A673 (cell line): Measurements from ENCODE around the gene UBE2L5. TPM values are rescaled to one million over a fixed set of nuclear protein-coding genes. Genes with fewer than 3 reads are reported as not detected.

Experiments used
- Bru-seq: library from RNA; stranded (reverse); fragments of 400-500 nt; gene quantifications from one replicate; lab custom pipeline; 2021; lab: Mats Ljungman, UMichigan
- BruChase-seq, 2 experiments: library from RNA; stranded (reverse); fragments of 400-500 nt; gene quantifications; one replicate each; lab custom pipeline; 2021; lab: Mats Ljungman, UMichigan
- BruUV-seq: library from RNA; stranded (reverse); fragments of 400-500 nt; replicated peaks from 2 replicates; lab custom pipeline; 2021; lab: Mats Ljungman, UMichigan
- CTCF ChIA-PET: fragments of 300-600 bp; sonication (Branson Sonifier 250); formaldehyde crosslinking; loops from one replicate; lab custom pipeline; 2022; ENCODE audit warnings: antibody characterized with exemption; lab: Charles Lee
- POLR2A ChIA-PET: fragments of 300-600 bp; sonication (Branson Sonifier 250); formaldehyde crosslinking; loops from one replicate; lab custom pipeline; 2022; ENCODE audit warnings: antibody characterized with exemption; ENCODE audit not compliant: low non-redundant PET; lab: Charles Lee
- DNase-seq: peaks from one replicate; pipeline ENCODE4 v3.0.0-alpha.2; 2015; ENCODE audit warnings: low spot score
- H3K27ac ChIP-seq: fragments of 200-600 bp; sonication (generic); 2 replicates; pipeline ENCODE4 v1.5.1; 2016; ENCODE audit warnings: mixed run types, low read depth, mild to moderate bottlenecking, mixed read lengths, antibody characterized with exemption, low read length; ENCODE audit not compliant: poor library complexity, severe bottlenecking
- H3K27me3 ChIP-seq: fragments of 200-600 bp; sonication (generic); replicated peaks from 2 replicates; pipeline ENCODE4 v1.6.1; 2017; ENCODE audit warnings: mixed run types, low read depth, mild to moderate bottlenecking, mixed read lengths, antibody characterized with exemption, low read length; ENCODE audit not compliant: insufficient read depth, poor library complexity
- H3K36me3 ChIP-seq: fragments of 200-600 bp; sonication (generic); 2 replicates; pipeline ENCODE4 v1.6.1; 2016; ENCODE audit warnings: mixed run types, mild to moderate bottlenecking, mixed read lengths, antibody characterized with exemption, low read length; ENCODE audit not compliant: insufficient read depth, poor library complexity, severe bottlenecking
- H3K4me1 ChIP-seq: fragments of 200-600 bp; sonication (generic); 2 replicates; pipeline ENCODE4 v1.6.1; 2017; ENCODE audit warnings: mixed run types, mild to moderate bottlenecking, mixed read lengths, antibody characterized with exemption, low read length; ENCODE audit not compliant: insufficient read depth, poor library complexity, severe bottlenecking
- H3K4me3 ChIP-seq: fragments of 200-600 bp; sonication (generic); 2 replicates; pipeline ENCODE4 v1.5.1; 2016; ENCODE audit warnings: low read depth, mixed run types, mild to moderate bottlenecking, mixed read lengths, low read length; ENCODE audit not compliant: poor library complexity, severe bottlenecking
- H3K9me3 ChIP-seq: fragments of 200-600 bp; sonication (generic); 2 replicates; pipeline ENCODE4 v1.6.1; 2016; ENCODE audit warnings: mixed run types, low read depth, mild to moderate bottlenecking, mixed read lengths, antibody characterized with exemption, low read length; ENCODE audit not compliant: poor library complexity, severe bottlenecking
- EZH2 ChIP-seq: fragments of 200-600 bp; sonication (generic); IDR thresholded peaks from 2 replicates; pipeline ENCODE4 v1.6.1; 2017; ENCODE audit warnings: borderline replicate concordance, low read depth, mild to moderate bottlenecking, mixed read lengths, antibody characterized with exemption, low read length; ENCODE audit not compliant: poor library complexity, severe bottlenecking
- intact Hi-C: fragments of 100-400 bp; cut with micrococcal nuclease; formaldehyde crosslinking; loops from one replicate; pipeline ENCODE4 v1.10.0; 2022; ENCODE audit not compliant: unreplicated experiment
- long read RNA-seq: library from polyadenylated mRNA; stranded (forward); transcript quantifications from one replicate; pipeline ENCODE4 v2.0.0, GENCODE V29; 2022
- total RNA-seq: library from RNA; stranded (reverse); gene quantifications from 2 replicates; pipeline ENCODE4 v1.2.3, GENCODE V29; 2021
- TF ChIP-seq, protein P1 (sequence below): fragments of 300-800, 200-600 bp; sonication (generic); conservative IDR thresholded peaks from 2 replicates; pipeline ENCODE4 v1.5.1; 2017; ENCODE audit warnings: low read depth, mild to moderate bottlenecking, antibody characterized with exemption, low read length, moderate library complexity, mixed read lengths

The UBE2L5 gene
- total RNA-seq, result 0.21 TPM in 1 of 2 replicates, not detected in the other
- Bru-seq, nascent RNA, result percentile 55 among the genes with signal in this experiment
- BruChase-seq, experiment 1, labeled RNA remaining after a 2-hour chase, result percentile 30 among the genes with signal in this experiment
- BruChase-seq, experiment 2, labeled RNA remaining after a 6-hour chase, result percentile 38 among the genes with signal in this experiment
- long read RNA-seq, result 0 reads

- Histone ChIP-seq H3K9me3 (no peaks in the 10 kb centered on the region), H3K27ac (peak within 1 kb of the TSS; percentile 94), H3K27me3 (no peaks in the 10 kb centered on the region), H3K4me3 (peak within 1 kb of the TSS; percentile 64), H3K36me3 (no peaks in the 10 kb centered on the region), H3K4me1 (peaks cover 31% of the 10 kb centered on the region)
- DNase-seq, result peak; percentile 92
- BruUV-seq, result no TSS peak
- POLR2A ChIA-PET, result interaction anchor here (0.5 to 0.9 kb wide), 4 partner anchors 12 to 116 kb away, joined by 3 to 5 read pairs (median 3); partner anchors contain the start of gene HMGB1
- TF ChIP-seq, protein P1, sequence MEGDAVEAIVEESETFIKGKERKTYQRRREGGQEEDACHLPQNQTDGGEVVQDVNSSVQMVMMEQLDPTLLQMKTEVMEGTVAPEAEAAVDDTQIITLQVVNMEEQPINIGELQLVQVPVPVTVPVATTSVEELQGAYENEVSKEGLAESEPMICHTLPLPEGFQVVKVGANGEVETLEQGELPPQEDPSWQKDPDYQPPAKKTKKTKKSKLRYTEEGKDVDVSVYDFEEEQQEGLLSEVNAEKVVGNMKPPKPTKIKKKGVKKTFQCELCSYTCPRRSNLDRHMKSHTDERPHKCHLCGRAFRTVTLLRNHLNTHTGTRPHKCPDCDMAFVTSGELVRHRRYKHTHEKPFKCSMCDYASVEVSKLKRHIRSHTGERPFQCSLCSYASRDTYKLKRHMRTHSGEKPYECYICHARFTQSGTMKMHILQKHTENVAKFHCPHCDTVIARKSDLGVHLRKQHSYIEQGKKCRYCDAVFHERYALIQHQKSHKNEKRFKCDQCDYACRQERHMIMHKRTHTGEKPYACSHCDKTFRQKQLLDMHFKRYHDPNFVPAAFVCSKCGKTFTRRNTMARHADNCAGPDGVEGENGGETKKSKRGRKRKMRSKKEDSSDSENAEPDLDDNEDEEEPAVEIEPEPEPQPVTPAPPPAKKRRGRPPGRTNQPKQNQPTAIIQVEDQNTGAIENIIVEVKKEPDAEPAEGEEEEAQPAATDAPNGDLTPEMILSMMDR, result no peak
- no peak for TF ChIP-seq EZH2
- intact Hi-C loops, result loop anchor here (5.0 kb wide), 2 partner anchors 35 to 445 kb away; no protein-coding TSS in a partner anchor
- CTCF ChIA-PET, result no interaction called here
These were observed at the start of gene UBE2L5 for GRCh38 chr13:30422054-30422839. Gene UBE2L5, plus strand, starts transcription at chr13:30422493. Its CDS starts 5,498 bp downstream, at chr13:30427991.

- Histone ChIP-seq H3K27me3 (no peaks in the 10 kb centered on the region), H3K27ac (no peak overlapping the region), H3K4me1 (peaks cover 5% of the 10 kb centered on the region), H3K4me3 (no peak overlapping the region), H3K36me3 (no peaks in the 10 kb centered on the region), H3K9me3 (no peaks in the 10 kb centered on the region)
- TF ChIP-seq, protein P1, result no peak
- TF ChIP-seq EZH2, result no peak
- ChIA-PET CTCF (no interaction called here), POLR2A (interaction anchor here (0.6 kb wide), 1 partner anchor 48 kb away, joined by 3 read pairs; the partner anchor contains the start of gene UBE2L5)
- no peak for DNase-seq
- BruUV-seq, result no TSS peak
- intact Hi-C loops, result no loop called here
These were observed 48.6 kb upstream of the UBE2L5 start for GRCh38 chr13:30373727-30374126.

DNA sequence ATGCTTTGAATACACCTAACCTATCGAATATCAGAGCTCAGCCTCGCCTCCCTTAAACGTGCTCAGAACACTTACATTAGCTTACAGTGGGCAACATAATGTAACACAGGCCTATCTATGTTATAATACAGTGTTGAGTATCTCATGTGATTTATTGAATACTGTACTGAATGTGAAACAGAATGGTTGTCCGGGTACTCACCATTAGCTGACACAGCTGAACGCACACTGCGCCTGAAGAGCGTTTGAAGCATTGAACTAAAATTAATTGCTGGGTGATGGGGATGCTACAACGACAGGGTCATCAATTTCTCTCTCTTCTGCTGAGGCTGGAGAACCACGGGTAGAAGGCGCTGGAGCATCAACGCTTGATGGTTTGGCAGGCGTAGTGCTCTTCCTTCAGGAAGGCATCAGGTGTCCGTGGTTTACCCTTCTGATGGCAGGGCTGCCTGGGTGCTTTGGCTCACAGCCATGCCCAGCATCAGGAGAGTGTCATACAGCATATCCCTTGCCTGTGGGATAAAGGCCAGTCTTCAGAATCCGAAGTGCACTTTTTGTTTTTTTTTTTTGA, 46.9 kb upstream of the UBE2L5 start:
- Histone ChIP-seq H3K4me3 (no peak overlapping the region), H3K4me1 (peaks cover 8% of the 10 kb centered on the region), H3K27ac (no peak overlapping the region), H3K36me3 (no peaks in the 10 kb centered on the region), H3K27me3 (no peaks in the 10 kb centered on the region), H3K9me3 (no peaks in the 10 kb centered on the region)
- ChIA-PET POLR2A (no interaction called here), CTCF (no interaction called here)
- intact Hi-C loops, result no loop called here
- TF ChIP-seq EZH2, result no peak
- TF ChIP-seq, protein P1, result no peak
- BruUV-seq, result no TSS peak
- DNase-seq, result no peak
